IPS-18c (cell line): ENCODE measurements around the gene STON1.
"Not testable (repeated sequence)": the region's sequence is repeated elsewhere in the genome, so short reads cannot be mapped to it uniquely, and the experiment has no call there.

Experiments used
- H3K4me3 ChIP-seq: 2 replicates; pipeline ENCODE4 v1.7.0; 2013; ENCODE audit warnings: low read depth, mild to moderate bottlenecking, low read length, moderate library complexity; ENCODE audit not compliant: insufficient read depth
- H3K9me3 ChIP-seq: one replicate; pipeline ENCODE4 v1.6.1; 2013; ENCODE audit warnings: mild to moderate bottlenecking, low read length, moderate library complexity; ENCODE audit not compliant: control insufficient read depth, insufficient read depth

Gene STON1

DNA sequence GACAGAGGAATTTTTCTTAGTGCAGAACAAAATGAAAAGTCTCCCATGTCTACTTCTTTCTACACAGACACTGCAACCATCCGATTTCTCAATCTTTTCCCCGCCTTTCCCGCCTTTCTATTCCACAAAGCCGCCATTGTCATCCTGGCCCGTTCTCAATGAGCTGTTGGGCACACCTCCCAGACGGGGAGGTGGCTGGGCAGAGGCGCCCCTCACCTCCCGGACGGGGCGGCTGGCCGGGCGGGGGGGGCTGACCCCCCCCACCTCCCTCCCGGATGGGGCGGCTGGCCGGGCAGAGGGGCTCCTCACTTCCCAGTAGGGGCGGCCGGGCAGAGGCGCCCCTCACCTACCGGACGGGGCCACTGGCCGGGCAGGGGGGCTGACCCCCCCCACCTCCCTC lies 25.1 kb downstream of the STON1 start:
- H3K9me3 ChIP-seq, H3K4me3 ChIP-seq: not testable (repeated sequence)

DNA sequence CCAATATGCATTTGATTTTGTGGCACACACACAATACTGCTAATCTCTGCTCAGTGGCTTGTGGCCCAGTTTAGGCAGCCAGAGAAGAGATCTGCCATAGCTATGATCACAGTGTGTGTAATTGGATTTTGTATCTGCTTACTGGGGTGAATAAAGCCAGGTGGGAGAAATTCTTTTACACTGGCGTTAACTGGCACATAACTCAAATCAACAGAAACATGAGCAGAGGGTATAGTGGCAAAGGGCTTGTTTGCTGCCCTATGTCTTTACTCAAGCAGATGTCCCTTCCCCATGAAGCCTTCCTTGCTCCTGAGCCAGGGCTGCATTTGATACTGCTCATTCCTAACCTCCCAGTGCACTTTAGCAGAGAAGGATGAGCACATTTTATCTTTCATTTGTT lies 28.5 kb downstream of the STON1 start:
- Histone ChIP-seq H3K4me3 (no peak overlapping the region), H3K9me3 (no peaks in the 10 kb centered on the region)

DNA sequence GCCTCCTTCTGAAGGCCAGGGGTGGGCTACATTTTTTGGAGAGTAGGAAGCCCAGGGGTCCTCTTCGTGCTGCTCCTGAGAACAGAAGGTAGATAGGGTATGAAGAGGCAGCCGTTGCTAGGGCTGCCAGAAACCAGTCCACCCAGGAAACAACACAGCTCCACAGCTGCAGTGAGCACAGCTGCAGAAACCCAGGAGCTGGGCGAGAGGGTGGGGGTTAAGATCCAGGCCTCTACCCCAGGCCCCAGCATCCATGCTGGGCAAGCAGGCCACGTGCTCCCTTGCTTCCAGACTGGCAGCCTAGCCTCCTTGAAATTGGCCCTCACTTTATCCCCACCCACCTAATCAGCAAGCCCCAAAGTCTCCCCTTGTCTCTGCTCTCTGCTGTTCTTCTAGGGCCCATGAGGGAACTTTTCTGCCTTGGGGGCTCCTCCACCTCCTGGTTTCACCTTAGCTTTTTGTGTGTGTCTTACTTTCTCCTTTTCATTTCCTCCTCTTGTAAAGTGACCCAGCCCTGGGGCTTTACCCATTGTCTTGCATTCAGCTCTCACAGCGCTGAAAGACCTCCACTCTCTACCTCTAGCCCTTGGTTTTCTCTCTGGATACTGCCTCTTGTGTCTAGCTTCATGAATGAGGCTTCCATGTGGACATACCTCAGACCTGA lies 30.7 kb downstream of the STON1 start:
- no peak overlapping the region for H3K4me3 ChIP-seq
- H3K9me3 ChIP-seq = no peaks in the 10 kb centered on the region

DNA sequence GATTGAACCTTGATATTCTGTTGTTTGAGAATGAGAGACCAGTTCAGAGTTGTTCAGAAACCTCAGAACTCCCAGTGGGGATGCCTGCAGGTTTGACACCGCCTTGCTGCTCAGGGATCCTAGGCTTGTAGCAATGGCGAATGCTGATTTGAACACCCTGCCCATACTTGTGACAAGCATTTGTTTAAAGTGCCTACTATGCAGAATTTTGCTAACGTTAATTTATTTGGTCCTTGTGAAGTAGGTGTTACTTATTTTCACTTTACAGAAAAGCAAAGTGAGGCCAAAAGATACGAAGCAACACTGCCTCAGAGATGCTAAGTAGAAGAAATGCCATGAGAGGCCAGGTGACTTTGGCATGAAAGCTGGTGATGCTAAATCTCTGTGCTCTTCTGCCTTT lies 32.3 kb downstream of the STON1 start:
- Histone ChIP-seq H3K9me3 (no peaks in the 10 kb centered on the region), H3K4me3 (no peak overlapping the region)

DNA sequence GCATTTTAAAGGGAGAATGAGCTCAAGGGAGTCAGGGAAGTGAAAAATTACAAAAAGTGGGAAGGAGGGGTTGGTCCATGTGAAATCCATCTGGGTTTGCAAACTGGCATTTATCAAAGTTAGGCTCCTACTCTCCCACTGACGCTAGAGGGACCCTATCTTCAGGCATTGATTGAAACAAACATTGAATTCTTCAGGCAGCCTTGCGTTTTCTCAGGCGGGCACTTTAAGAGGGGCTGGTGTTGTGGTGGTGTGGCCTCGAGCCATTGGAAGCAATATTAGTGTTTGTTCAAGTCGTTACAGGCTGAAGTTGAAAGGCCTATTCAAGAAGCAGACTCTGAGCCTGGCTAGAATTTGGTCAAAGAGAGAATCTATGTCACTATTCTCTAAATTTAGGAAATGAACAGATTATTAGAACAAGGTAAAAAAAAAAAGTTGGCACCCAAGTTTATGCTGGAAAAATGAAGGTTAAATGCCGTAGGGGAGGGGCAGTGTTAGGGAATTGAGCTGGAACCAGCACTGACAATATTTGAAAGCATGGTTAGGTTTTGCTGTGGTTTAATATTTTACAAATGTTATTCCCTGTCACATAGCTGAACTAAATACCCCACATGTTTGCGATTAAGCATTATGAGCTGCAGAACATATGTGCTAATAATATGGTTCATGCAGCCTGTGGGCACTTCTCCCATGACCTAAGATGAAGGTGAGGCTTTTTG lies 36.8 kb downstream of the STON1 start:
- H3K4me3 ChIP-seq = no peak overlapping the region
- no peaks in the 10 kb centered on the region for H3K9me3 ChIP-seq

DNA sequence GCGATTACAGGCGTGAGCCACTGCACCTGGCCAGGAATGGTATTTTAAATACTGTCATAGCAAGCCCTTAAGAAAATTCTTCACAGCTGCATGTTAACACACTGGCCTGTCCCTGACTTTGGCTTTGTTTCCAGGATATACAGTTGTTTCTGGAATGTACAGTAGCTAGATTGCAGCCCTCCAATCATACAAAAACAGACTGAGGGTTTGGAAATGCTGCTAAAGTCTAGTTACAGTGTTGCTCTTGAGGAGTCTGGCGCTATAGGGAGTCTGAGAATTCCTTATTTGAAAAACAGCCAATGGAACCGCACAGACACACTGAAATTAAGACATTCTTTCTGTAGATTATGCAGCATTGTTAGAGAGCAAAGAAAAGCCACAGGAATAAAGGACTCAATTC lies 37.7 kb downstream of the STON1 start:
- H3K4me3 ChIP-seq = no peak overlapping the region
- no peaks in the 10 kb centered on the region for H3K9me3 ChIP-seq

DNA sequence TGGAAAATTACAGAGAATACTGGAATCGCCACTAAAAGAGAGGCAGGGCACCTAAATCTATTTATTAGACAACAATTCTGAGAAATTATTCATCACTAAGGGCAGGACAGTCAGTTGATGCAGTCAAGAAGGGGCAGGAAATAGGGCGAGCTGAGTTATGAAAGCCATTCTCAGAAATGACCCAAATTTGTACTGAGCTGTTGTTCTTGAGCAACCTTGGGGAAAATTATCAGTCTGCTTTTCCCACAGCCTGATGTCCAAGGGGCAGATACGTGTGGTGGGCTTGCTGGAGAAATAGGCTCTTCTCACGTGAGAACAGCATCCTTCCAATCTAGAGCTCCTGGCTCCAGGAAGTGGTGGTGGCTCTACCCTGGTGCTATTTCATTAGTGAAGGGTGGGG lies 38.6 kb downstream of the STON1 start:
- H3K9me3 ChIP-seq = no peaks in the 10 kb centered on the region
- no peak overlapping the region for H3K4me3 ChIP-seq

DNA sequence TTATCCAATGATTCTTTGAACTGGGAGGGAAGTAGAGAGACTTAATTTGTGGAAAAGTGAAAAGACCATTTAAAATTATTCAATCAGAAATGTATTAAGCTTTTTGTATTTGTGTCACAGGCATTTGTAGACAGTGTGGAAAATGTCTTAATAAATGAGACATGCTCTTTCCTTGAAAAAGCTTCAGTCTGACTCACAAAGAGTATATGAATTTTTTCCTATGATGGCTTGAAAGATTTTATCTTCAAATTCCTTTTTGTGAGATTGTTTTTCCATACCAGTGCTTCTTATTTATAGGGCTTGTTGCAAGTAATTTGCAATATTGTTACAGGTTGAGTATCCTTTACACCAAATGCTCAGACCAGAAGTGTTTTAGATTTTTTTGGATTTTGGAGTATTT lies 39.5 kb downstream of the STON1 start:
- H3K4me3 ChIP-seq = no peak overlapping the region
- no peaks in the 10 kb centered on the region for H3K9me3 ChIP-seq

DNA sequence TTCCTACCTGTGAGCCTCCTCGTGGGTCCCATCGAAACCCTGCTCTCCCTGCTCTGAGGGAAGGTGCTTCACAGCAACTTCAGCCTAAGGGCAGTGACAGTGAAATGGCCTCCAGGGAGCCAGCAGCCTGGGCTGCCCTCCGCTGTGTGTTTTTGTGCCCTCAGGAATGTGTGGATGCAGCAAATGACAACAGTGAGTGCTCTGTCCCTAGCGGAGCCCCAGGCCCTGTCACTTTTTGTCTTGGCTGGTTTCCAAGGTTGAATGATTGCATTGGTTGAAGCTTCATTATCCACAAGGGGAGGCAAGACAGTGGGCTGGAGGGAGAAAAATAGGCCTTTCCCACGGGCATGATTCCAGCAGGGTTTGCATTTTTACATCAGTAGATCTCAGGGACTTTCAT lies 42.9 kb downstream of the STON1 start:
- H3K4me3 ChIP-seq = no peak overlapping the region

DNA sequence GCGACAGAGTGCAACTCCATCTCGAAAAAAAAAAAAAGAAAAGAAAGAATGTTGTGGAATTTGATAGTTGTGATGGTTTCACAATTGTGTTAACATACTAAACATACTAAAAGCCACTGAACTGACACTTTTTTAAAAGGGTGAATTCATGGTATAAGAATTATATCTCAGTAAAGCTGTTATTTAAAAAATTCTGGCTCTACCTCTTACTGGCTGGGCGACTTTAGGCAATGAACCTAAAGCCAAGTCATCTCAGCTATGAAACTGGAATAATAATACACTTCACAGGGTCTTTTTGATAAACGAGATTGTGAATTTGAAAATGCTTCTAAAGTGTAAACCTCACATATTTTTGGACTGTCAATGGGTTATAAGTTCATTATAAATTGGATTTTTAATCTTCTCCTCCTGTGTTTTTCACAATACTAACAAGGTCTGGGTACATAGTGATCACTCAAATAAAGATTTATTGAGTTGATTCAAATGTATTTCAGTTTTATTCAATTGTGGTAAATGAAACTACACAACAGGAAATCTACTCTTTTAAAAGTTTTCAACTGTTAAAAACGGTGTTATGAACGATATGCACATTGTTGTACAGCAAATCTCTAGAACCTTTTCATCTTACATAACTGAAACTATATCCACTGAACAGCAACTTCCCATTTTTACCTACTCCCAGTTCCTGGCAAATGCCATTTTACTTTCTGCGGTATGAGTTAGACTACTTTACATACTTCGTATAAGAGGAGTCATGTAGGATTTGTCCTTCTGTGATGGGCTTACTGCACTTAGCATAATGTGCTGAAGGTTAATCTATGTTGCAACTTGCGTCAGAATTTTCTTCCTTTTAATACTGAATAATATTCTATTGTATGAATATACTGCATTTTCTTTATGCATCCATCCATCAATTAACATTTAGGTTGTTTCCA lies 44.7 kb downstream of the STON1 start:
- Histone ChIP-seq H3K4me3 (no peak overlapping the region), H3K9me3 (no peaks in the 10 kb centered on the region)

More for the DNA sequence above, 42.9 kb downstream of the STON1 start:
- H3K9me3 ChIP-seq = no peaks in the 10 kb centered on the region

DNA sequence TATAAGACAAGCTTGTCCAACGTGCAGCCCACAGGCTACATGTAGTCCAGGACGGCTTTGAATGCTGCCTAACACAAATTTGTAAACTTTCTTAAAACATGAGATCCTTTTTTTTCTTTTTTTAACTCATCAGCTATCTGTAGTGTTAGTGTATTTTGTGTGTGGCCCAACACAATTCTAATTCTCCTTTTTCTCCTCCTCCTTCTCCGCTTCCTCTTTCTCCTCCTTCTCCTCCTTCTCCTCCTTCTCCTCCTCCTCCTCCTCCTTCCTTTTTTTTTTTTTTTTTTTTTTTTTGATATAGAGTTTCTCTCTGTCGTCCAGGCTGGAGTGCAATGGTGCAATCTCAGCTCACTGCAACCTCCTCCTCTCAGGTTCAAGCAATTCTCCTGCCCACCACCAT lies 48.4 kb downstream of the STON1 start:
- Histone ChIP-seq H3K9me3 (no peaks in the 10 kb centered on the region), H3K4me3 (no peak overlapping the region)

DNA sequence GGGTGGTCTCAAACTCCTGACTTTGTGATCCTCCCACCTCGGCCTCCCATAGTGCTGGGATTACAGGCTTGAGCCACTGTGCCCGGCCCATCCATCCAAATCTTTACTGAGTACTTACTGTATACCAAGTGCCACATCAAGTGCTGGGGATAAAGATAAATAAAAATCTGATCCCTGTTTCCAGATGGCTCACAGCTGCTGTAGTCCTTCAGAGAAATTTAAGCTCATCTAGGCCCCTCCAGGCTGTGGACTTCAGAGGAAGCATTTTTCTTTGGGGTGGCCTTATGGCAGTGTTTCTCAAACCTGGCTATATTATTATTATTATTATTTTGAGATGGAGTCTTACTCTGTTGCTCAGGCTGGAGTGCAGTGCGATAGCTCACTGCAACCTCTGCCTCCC lies 54.0 kb downstream of the STON1 start:
- Histone ChIP-seq H3K4me3 (no peak overlapping the region), H3K9me3 (no peaks in the 10 kb centered on the region)

DNA sequence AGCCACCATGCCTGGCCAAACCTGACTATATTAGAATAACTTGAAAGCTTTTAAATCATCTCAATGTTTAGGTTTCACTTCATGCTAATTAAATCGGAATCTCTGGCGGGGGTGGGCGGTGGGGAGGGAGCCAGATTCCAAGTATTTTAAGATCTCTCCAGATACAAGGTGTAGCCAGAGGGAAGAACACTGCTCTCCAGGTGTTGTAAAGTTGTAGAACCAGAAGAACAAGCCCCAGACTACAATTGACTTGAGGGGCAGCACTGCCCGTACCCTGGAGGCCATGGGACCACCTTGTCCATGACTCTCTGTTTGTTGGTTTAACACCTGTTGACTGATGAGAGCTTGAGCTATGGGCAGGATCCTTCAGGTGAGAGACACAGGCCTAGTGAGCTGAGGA lies 54.6 kb downstream of the STON1 start:
- no peaks in the 10 kb centered on the region for H3K9me3 ChIP-seq
- no peak overlapping the region for H3K4me3 ChIP-seq

DNA sequence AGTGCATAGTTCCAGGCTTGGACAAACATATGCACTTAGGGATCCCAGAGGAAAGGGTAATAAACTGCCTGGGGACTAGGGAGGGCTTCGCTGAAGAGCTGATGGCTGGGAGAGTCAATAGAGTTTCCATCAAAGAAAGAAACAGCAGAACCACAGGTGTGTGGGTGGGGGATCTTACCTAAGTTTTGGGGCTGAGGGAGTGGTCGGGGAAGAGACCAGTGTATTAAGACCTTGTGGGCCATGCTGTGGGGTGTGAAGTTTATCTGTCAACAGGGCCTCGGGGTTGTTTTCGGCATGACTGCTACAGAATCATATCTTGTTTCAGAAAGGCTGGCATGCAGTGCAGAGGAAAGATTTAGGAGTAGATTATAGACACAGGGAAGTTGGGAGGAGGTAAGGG lies 56.5 kb downstream of the STON1 start:
- Histone ChIP-seq H3K9me3 (no peaks in the 10 kb centered on the region), H3K4me3 (no peak overlapping the region)

DNA sequence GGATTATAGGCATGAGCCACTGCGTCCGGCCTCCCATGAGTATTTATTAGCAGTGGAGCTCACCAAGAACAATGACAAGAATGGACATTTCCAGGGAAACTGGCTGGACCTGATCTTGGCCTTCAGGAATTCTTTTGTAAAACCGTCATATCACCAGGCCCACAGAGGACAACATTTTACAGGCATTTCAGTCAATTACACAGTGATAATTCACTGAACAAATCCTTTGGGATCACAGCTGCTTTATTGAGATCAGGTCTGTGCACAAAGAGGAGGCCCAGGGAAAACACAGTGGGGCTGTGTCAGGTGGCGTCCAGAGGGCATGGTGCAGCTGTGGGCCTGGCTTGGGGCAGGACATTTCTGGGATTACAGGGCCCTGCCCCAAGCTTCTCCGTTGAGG lies 57.6 kb downstream of the STON1 start:
- H3K9me3 ChIP-seq = no peaks in the 10 kb centered on the region
- H3K4me3 ChIP-seq = no peak overlapping the region

DNA sequence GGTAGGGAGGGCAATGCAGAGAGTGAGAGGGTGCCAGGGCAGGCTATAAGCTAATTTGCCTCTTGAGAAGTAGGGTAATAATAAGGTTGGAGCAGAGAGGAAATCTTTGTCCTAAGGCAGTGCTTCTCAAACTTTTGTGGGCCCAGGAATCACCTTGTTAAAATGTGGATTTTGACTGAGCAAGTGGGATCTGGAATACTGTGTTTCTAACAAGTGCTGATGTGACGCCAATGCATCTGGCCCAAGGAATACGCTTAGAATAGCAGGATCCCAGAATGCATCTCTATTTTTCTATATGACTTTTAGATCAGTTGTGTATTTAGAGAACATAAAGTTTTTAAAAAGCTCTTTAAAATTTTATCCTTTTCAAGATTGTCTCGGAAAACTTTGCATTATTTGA lies 58.0 kb downstream of the STON1 start:
- H3K9me3 ChIP-seq = no peaks in the 10 kb centered on the region
- no peak overlapping the region for H3K4me3 ChIP-seq

DNA sequence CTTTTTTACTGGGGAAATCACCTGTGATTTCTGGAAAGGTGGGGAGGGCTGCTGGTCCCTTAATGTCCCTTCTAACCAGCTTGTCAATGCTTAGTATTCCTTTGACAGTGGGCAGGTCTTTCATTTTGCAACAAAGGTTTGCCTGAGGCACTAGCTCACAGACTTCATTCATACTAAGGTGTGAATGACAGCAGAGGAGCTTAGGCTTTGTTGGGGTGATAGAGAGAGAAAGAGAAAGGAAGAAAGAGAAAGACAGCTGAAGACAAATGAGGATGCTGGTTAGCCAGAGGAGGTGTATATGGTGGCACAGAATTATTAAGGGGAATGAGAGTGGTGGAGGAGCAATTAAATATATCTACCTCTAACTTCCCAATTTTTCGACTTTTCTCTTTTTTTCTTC lies 58.8 kb downstream of the STON1 start:
- H3K4me3 ChIP-seq = no peak overlapping the region
- no peaks in the 10 kb centered on the region for H3K9me3 ChIP-seq

DNA sequence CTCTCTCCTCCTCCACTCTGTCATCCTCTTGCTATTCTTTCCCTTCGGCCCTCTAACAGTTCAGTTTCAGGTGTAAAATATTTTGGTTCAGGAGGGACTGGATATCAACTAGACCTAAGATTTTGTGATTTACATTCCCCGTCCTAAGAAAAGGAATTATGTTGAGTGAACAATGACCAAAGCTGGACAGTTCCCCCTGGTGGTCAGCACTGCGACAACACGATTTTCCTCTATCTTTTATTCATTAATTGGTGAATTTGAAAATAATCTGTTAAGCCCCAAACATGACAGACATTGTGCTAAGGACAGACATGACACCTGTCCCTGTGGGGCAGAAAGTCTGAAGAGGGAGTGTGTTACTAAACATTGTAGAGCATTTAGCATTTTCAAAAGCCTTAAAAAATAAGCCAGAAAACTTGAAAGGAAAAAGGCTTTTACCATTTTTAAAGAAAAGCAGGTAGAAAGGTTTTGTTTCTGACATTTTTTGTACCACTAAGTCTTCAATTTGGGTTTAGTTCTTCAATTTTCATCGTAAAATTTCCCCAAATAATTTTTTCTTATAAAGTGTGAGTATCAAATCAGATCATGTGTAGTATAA lies 59.3 kb downstream of the STON1 start:
- no peaks in the 10 kb centered on the region for H3K9me3 ChIP-seq
- no peak overlapping the region for H3K4me3 ChIP-seq
